Bone marrow (tissue), 2 donors: ENCODE measurements around the gene RASSF8.

Experiments used
- DNase-seq, 2 donors: peaks; one replicate each; lab custom pipeline; 2025; lab: John Stamatoyannopoulos, UW

Gene RASSF8

GRCh38 chr12:26102953-26103352 is 144.5 kb downstream of the RASSF8 start:
- DNase-seq: no peak

DNA sequence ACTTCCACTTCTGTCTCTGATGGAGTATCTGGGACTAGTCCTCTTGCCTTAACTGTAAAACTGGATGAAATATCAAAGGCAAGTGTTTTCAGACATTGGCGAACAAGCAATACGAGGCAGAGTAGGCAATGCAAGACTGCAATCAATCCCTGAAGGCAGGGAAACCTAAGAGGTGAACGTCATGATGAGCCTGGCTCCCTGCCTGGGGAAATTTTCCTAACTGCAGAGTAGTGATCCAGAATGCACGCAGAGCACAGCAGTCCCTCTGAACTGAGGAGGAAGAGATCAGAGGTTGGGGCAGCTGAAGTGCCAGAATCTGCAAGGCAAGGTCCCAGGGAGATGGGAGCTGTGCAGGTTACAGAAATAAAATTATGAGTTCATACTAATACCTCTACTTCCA is 147.9 kb downstream of the RASSF8 start:
- no peak for DNase-seq

GRCh38 chr12:26108915-26109314 is 150.4 kb downstream of the RASSF8 start:
- no peak for DNase-seq

DNA sequence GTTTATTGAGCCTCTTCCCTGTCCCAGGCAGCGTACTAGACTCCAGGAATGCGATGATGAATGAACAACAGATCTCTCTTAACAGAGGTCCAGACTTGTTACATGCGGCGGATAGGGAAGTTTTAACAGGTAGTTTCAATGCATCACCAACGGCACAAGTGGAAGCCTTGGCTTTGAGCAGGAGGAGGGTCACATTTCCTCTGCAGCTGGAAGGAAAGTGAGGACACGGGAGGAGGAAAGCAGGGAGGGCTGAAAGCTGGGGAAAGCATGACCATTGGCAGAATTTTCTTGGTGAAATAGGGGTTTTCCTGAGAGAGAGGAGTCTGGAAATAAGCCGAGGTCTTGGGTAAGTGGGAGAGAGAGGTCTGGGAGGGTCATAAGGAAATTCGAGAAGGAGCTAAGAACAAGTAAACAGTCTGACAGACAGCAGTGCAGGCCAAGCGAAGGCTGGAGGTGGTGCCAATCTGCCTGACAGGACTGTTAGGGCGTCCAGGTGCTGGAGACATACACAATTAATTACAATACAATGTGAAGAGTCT is 150.9 kb downstream of the RASSF8 start:
- DNase-seq: no peak

- DNase-seq: no peak
These were observed 153.8 kb downstream of the RASSF8 start for GRCh38 chr12:26112232-26112631.

DNA sequence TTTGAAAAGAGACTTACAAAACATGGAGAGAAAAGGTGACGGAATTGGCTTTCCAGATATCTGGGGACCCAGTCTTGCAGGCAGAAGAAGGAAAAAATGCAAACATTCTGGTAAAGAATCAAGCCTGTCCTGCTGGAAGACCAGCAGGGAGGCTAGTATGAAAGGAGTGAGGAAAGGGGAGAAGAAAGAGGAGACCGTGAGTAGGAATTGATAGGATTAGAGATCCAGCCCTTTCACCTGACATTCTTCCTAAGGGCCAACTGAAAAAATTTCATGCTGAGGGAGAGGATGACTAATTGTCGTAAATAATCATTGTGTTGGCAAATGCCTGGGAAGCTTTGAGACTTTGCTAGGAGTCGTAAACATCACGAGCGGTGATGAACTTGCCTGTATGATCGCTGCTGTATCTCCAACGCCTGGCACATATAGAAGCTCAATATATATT is 154.2 kb downstream of the RASSF8 start:
- DNase-seq: no peak

DNA sequence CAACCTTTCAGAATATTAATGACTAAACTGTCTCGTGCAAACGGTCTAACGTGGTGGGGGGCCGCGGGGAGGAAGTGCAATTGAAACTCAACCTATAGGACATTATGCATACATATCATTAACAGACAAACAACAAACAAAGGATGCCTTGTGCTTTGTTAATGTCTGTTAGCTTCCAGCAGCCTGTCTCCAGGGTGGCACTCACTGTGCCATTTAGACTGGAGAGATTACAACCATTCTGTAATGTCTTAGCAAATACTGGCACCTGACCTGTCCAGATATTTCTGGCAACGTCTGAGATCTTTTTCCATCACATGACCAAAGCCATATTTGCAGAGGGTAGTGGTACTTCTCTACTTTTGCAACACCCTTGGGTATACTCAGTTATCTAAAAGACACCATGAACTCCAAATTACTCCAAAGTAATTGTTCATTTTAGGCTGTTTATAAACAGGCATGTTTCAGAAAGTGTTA is 154.7 kb downstream of the RASSF8 start:
- no peak for DNase-seq

DNA sequence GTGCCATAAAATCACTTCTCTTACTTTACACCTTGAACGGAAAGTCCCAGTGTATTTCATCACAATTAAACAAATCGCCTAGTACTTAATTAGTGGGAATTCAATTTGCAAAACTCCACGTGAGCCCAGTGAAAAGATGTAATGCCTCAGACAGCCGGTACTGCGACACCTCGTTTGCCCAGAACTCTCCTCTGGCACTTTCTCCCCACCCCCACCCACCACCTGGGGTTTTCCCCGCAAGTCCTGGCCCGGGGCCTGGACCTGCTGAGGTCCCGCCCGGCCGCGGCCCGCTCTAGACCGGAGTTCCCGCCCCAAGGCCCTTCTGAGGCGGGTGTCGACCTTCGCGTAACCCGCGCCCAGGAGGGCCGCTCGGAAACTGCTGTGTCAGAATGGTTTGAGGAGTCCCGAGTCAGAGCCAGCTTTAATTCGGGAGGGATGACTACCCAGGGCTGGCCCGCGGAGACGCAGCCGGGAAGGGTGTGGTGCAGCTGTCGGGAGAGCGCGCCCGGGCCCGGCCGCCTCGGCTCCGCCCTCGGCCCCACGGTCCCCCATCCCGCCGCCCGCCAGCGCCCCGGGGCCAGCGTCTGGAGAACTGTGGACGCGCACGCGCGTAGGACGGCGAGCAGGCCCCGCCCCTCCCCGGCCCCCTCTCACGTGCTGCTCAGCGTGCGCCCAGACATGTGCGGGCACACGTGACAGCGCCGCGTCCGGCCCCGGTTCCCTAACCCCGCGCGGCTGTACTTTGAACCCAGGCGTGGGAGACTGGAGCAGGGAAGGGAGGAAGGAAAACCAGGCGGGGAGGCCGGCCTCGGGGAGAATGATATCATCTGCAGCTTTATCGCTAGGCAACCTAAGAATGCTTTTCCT is 155.6 kb downstream of the RASSF8 start:
- DNase-seq: peak; percentile 42 to 68

DNA sequence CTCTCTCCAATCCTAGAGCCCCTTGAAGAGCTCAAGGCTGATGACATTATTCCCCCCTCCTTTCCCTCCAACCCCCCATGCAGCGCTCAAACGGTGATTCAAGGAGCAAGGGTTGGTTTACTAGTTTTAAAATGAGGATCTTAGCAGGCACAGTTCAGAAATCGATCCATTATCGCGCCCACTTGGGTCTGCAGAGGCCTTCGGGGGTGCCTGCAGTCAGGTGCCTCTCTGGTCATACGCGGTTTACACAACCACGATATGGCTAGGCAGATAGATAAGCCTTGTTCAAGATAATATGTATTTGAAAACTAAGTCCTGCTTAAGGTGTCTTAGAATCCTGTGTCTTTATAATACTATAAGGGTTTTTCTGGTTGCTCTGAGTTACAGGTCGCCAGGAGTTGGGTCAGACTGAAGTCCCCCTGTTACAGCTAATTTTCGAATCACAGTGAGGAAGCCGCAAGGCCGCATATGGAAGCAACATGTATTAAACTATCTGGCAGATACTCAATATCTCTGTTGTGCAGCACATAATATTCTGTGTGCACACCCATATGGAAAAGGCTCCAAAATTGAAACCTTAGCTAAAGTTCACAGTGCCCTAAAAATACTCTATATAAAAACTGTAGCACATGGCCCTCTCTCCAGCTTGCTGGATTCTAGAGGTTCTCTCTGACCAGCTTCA is 156.4 kb downstream of the RASSF8 start:
- no peak for DNase-seq

DNA sequence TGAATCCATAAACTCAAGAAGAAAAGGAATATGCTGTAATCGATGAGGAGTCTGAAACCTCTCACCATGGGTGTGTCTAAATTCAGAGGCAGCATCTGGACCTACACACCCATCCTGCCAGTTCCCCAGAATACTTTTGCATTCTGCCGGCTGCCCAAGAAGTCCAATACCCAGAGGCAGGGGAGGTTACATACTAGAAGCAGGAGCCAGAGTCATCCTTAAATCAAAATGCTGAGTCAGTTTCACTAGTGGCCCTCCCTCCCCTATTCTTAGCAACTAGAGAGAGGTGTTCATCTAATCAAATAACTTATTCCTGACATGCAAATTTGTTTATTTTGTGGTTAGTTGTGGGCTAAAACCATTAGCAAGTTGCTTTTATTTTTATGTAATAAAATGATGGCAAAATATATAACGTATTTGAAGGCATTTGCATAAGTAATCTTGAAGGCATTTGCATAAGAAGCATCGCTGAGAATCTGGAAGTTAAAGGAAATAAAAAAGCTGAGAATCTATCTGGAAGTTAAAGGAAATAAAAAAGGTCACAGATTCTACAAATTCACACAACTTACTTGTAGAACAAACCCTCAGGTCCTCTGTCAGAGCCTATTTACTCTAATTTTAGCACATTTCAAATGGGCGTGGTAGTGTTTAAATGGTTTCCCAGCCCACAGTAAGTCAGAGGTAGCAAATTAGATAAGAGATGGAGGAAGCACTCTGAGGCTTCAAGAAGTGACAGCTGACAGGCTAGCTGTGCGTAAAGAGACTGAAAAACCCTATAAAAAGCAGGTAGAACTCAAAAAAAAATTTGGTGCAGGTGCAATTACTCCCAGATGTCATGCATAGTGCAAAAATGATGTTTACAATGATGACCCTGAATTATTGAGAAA is 158.6 kb downstream of the RASSF8 start:
- DNase-seq: no peak

GRCh38 chr12:26118308-26118707 is 159.8 kb downstream of the RASSF8 start:
- no peak for DNase-seq

- peak in 1 of 2 donors; percentile 58 for DNase-seq
These were observed 161.0 kb downstream of the RASSF8 start for GRCh38 chr12:26119391-26119989.

DNA sequence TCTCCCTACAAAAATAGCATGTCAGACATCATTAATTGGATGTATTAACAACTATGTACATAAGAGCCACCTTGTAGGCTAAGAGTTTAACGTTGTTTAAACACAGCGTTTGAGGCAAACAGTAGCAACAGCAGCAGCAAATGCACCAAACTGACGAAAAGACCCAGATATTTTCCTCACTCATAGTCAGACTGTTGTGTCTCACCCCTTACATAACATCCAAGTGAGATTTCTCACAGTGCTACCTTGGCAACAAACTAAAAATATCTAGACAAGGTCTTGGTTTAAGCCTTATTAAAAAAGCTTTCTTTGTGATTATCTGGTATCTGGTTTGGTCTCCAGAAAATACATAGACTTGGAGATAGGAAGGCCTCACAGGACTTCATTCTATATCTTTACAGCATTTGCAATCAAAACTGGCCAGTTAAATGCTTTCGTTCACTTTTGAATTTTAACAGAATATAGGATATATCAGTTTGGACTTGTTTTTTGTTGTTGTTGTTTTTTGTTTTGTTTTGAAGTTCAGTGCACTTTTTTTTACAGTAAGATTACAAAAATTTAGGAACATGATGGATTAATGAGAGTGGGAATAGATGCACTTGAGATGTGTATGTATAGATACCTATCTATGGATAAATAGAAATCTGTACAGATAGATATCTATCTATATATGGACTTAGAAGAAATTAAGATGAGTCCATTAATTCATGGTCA is 162.2 kb downstream of the RASSF8 start:
- DNase-seq: no peak

DNA sequence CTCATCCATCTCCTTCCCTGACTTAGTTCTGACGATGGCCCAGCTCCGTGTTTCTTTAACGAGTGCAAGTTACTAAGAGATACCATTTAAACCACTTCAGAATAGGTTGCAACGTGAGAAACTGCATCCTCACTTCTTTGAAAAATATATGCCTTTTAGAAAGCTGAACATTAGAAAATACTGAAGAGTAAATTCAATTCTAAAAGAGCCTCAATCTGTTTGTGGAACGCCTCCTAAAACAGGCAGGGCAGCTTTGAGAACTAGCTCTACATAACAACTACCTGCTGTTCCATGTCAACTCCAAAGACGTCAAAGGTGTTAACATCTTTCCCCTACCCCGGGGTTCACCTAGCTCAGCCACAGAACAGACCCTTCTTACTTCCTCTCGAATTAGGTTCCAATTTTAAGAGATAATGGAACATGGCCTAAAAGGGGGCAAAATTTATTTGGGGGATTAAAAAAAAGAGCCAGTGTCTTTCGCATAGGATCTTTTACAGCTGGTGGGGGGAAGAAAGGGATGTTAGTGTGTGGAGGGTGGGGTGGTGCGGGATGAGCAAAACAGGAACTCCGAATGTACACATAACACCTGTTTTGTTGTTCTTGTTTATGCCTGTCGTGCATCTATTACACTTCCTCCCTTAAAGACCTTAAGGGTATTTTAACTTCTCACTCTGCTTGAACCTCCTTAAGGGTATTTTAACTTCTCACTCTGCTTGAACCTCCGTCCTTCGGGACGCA is 163.0 kb downstream of the RASSF8 start:
- no peak for DNase-seq

DNA sequence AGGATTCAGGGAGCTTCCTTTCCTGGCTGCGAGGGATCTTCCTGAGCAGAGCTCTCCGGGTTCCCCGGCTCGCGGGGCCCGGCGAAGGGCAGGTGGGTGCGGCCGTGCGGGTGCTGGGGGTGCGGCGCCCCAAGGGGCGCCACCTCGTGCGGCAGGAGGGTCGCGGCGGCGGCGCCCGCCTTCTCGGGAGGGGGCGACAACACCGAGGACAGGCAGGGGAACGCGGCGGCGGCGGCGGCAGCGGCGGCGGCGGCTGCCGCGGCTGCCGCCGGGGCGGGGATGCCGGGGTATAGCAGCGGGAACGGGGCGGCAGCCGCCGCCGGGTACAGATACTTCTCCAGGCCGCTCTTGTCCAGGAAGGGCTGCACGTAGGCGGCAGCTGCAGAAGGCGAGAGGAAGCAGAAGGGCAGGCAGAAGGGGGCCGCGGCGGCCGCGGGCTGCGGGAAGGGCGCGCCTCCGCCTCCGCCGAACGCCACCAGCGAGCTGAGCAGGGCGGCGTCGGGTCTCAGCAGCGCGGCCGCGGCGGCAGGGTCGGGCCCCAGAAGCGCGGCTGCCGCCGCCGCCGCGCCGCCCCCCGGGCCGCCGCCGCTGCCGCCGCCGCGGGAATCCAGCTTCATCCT is 163.7 kb downstream of the RASSF8 start:
- DNase-seq: peak in 1 of 2 donors; percentile 24

GRCh38 chr12:26122681-26123481 is 164.4 kb downstream of the RASSF8 start:
- DNase-seq: peak in 1 of 2 donors; percentile 38

DNA sequence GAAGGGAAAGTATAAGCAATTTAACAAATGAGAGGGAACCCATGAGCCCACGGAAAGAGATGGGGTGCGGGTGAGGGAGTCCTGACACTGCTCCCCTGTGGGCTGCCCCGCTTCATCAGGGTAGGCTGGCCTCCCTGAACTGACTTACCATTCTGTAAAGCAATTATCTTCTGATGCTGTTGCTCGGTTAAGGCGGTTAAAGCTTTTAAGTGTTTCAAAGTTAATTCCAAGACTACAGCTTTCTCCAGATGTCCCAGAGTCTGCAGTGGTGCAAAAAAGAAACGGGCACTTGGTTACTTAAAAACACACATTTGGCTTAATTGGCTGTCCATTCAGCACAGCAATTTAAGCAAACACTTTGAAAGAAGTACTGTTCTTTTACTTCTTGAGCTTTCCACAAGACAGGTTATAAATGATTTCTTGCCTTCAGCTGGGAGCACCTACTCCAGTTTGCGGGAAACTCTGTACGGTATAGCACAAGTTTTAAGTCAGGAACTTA is 165.0 kb downstream of the RASSF8 start:
- DNase-seq: no peak
